ENCODE measurements around the gene C17orf100. TPM values are rescaled to one million over a fixed set of nuclear protein-coding genes. Genes with fewer than 3 reads are reported as not detected.

C17orf100 gene
- total RNA-seq, 2 experiments from 2014 or later = 2.4 to 5.2 TPM

DNA sequence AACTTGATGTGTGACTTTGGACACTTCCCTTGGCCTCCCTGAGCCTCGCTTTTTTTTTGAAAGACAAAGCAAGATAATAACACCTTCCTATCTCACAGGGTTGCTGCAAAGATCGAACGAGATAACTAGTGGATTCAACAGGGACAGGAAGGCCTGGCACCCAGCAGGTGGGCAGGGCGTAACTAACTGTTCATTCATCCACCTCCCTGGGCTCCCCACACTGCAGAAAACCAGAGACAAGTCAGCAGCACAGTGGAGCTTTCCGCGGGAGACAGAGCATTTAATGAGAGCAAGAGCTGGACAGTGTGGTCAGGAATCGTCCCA lies 32.9 kb downstream of the C17orf100 start:
- no peaks in the 10 kb centered on the region for H3K36me3 ChIP-seq (ENCODE audit: insufficient read depth, low read length)
- H3K9me3 ChIP-seq (ENCODE audit: low read length) = no peaks in the 10 kb centered on the region
- intact Hi-C loops (cut with micrococcal nuclease; ENCODE audit: unreplicated experiment) = no loop called here
- H3K4me1 ChIP-seq (ENCODE audit: insufficient read depth, low read length, poor library complexity, severe bottlenecking) = no peaks in the 10 kb centered on the region
- ChIA-PET CTCF (ENCODE audit: unreplicated experiment) (no interaction called here), POLR2A (no interaction called here)
- TF ChIP-seq, protein P1, sequence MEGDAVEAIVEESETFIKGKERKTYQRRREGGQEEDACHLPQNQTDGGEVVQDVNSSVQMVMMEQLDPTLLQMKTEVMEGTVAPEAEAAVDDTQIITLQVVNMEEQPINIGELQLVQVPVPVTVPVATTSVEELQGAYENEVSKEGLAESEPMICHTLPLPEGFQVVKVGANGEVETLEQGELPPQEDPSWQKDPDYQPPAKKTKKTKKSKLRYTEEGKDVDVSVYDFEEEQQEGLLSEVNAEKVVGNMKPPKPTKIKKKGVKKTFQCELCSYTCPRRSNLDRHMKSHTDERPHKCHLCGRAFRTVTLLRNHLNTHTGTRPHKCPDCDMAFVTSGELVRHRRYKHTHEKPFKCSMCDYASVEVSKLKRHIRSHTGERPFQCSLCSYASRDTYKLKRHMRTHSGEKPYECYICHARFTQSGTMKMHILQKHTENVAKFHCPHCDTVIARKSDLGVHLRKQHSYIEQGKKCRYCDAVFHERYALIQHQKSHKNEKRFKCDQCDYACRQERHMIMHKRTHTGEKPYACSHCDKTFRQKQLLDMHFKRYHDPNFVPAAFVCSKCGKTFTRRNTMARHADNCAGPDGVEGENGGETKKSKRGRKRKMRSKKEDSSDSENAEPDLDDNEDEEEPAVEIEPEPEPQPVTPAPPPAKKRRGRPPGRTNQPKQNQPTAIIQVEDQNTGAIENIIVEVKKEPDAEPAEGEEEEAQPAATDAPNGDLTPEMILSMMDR (conservative IDR thresholded peaks at IDR 0.05; ENCODE audit: low read length) = no peak
- no peak overlapping the region for H3K27ac ChIP-seq (ENCODE audit: low read depth, low read length, poor library complexity, severe bottlenecking)
- no peak overlapping the region for H3K4me2 ChIP-seq (ENCODE audit: low read length)
- no TSS peak for BruUV-seq (replicated peaks)
- H3K79me2 ChIP-seq (ENCODE audit: insufficient read depth, low read depth, low read length) = no peaks in the 10 kb centered on the region
- no peak overlapping the region for H3K4me3 ChIP-seq (ENCODE audit: low read depth, low read length, poor library complexity, severe bottlenecking)
- no peaks in the 10 kb centered on the region for H4K20me1 ChIP-seq (ENCODE audit: insufficient read depth, low read length)
- no peak for DNase-seq (ENCODE audit: low spot score)
- H3K9me2 ChIP-seq (ENCODE audit: insufficient read depth, low read length) = no peaks in the 10 kb centered on the region
- H2AFZ ChIP-seq (ENCODE audit: low read length) = no peak overlapping the region

DNA sequence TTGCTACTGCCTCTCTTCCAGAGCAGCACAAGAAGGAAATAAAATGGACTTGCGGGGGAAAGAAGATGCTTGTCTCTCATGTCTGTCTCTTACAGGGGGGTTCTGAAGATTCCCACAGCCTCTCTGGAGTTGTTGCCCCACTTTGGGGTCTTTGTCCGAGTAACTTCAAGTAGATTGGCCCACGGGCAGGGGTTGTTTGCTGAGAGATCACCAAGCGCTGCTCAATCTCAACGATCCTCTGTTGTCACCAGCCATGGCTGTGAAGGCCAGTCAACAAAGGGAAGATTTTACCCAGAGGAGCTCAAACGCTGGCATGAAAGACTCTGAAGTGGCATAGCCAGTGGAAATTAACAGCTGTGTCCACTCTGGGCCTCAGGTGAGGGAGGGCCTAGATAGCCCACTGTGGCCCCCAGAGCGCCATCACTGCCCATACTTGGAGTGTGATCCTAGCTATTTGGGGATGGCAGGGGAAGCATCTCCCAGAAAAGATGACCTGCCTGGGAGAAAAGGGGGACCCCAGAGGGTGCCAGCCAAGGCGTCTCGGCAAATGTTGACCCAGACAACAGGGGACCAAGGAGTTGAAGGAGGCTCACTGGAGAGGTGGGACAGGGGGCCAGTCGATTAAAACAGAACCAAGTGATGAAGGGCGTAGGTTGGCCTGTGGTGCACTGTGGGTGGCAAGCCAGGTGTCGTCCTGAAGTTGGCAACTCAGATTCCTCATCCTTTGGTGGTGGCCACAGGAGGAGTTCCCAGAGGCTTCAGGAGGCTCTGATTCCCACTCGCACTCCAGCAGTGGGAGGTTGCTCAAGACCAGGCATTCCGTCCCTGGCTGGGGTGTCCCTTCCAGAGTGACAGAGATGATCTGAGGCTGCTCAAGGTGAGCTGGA lies 33.6 kb downstream of the C17orf100 start:
- Histone ChIP-seq H3K4me1 (ENCODE audit: insufficient read depth, low read length, poor library complexity, severe bottlenecking) (no peaks in the 10 kb centered on the region), H3K9me2 (ENCODE audit: insufficient read depth, low read length) (no peaks in the 10 kb centered on the region), H4K20me1 (ENCODE audit: insufficient read depth, low read length) (no peaks in the 10 kb centered on the region), H3K79me2 (ENCODE audit: insufficient read depth, low read depth, low read length) (no peaks in the 10 kb centered on the region), H2AFZ (ENCODE audit: low read length) (no peak overlapping the region), H3K36me3 (ENCODE audit: insufficient read depth, low read length) (no peaks in the 10 kb centered on the region), H3K4me3 (ENCODE audit: low read depth, low read length, poor library complexity, severe bottlenecking) (no peak overlapping the region), H3K27ac (ENCODE audit: low read depth, low read length, poor library complexity, severe bottlenecking) (no peak overlapping the region), H3K4me2 (ENCODE audit: low read length) (no peak overlapping the region), H3K9me3 (ENCODE audit: low read length) (no peaks in the 10 kb centered on the region)
- POLR2A ChIA-PET = no interaction called here
- intact Hi-C loops (cut with micrococcal nuclease; ENCODE audit: unreplicated experiment) = no loop called here
- BruUV-seq (replicated peaks) = no TSS peak
- DNase-seq (ENCODE audit: low spot score) = no peak
- TF ChIP-seq, protein P1 (conservative IDR thresholded peaks at IDR 0.05; ENCODE audit: low read length) = no peak
- TF ChIP-seq EZH2phosphoT487 (IDR thresholded peaks at IDR 0.05; ENCODE audit: borderline replicate concordance, low read depth, low read length) = no peak
- CTCF ChIA-PET (ENCODE audit: unreplicated experiment) = no interaction called here

DNA sequence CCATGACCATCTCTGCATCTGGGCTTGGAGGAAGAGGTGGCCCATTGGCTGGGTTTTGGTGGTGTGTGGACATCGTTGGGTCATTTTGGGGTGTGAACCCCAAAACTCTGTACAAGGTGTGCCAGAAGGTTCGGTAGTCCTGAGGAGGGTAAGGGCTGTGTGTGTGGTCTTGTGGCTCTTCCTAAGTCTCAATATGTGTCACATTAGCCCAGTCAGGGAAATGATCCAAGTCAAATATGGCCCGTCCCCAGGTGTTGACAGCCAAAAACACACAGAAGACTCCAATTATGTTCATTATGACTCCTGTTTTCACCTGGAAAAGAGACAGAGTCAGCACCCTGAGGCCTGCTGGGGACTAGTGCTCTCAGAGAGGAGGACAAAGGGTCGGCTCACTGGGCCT lies 34.5 kb downstream of the C17orf100 start:
- no peaks in the 10 kb centered on the region for H3K9me3 ChIP-seq (ENCODE audit: low read length)
- intact Hi-C loops (cut with micrococcal nuclease; ENCODE audit: unreplicated experiment) = no loop called here
- H3K79me2 ChIP-seq (ENCODE audit: insufficient read depth, low read depth, low read length) = no peaks in the 10 kb centered on the region
- H3K4me1 ChIP-seq (ENCODE audit: insufficient read depth, low read length, poor library complexity, severe bottlenecking) = no peaks in the 10 kb centered on the region
- H2AFZ ChIP-seq (ENCODE audit: low read length) = no peak overlapping the region
- no TSS peak for BruUV-seq (replicated peaks)
- H3K36me3 ChIP-seq (ENCODE audit: insufficient read depth, low read length) = no peaks in the 10 kb centered on the region
- no peak overlapping the region for H3K27ac ChIP-seq (ENCODE audit: low read depth, low read length, poor library complexity, severe bottlenecking)
- H3K9me2 ChIP-seq (ENCODE audit: insufficient read depth, low read length) = no peaks in the 10 kb centered on the region
- ChIA-PET CTCF (ENCODE audit: unreplicated experiment) (no interaction called here), POLR2A (no interaction called here)
- no peak for DNase-seq (ENCODE audit: low spot score)
- H3K4me2 ChIP-seq (ENCODE audit: low read length) = no peak overlapping the region
- no peaks in the 10 kb centered on the region for H4K20me1 ChIP-seq (ENCODE audit: insufficient read depth, low read length)
- no peak for TF ChIP-seq EZH2phosphoT487 (IDR thresholded peaks at IDR 0.05; ENCODE audit: borderline replicate concordance, low read depth, low read length)
- TF ChIP-seq, protein P1 (conservative IDR thresholded peaks at IDR 0.05; ENCODE audit: low read length) = no peak
- H3K4me3 ChIP-seq (ENCODE audit: low read depth, low read length, poor library complexity, severe bottlenecking) = no peak overlapping the region
